HFF-Myc (cell line): Measurements from ENCODE around the gene CBX7.
"Not testable (repeated sequence)": the region's sequence is repeated elsewhere in the genome, so short reads cannot be mapped to it uniquely, and the experiment has no call there.

Source experiments
- DNase-seq: peaks from one replicate; pipeline ENCODE4 v3.0.0-alpha.2; 2011; ENCODE audit warnings: low read depth; ENCODE audit errors: extremely low read depth
- H3K4me3 ChIP-seq: replicated peaks from 2 replicates; pipeline ENCODE4 v1.5.1; 2011; ENCODE audit warnings: low read depth, mild to moderate bottlenecking, control low read depth, low read length
- TF ChIP-seq, protein P1 (sequence below): IDR thresholded peaks from 2 replicates; pipeline ENCODE4 v1.5.1; 2012; ENCODE audit warnings: mild to moderate bottlenecking, low read depth, low read length, control low read depth; ENCODE audit errors: missing control alignments

Gene CBX7

DNA sequence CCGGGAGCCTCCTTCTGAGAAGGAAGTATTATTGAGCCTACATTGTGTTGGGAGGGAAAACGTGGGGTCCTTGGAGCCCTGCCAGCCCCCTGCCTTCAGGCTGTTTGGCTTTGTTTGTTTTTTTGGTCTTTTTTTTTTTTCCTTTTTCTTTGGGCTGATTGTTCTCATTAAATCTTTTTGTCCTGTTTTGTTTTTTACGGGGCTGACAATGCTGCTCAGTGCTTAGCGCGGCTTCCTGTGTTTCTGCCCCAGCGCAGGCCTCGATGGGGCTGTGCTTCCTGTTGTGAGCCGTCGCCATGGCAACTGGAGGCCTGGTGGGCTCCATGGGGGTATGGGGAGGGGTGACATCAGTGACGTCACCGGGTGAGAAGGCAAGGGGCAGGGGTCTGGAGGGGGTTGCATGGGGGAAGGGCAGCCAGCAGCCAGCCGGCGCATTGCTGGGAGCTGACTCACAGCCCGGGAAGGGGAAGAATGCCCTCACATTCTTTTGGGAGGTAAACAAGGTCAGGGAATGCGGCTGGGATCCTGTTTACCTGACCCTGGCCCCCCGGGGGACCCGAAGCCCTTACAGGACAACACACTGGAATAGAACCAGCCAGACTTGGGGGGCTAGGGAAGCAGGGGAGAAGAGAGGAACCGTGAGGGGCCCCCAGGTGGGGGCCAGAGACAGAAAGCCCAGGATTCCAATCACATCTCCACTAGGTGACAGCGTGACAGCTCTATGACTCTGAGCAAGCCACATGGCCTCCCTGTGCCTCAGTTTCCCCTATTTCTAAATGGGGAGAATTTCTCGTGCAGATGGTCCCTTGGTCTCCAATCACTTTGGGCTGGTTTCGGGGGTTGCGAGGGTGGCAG lies 22.2 kb upstream of the CBX7 start:
- DNase-seq, result peak; percentile 84
- H3K4me3 ChIP-seq, result no peak overlapping the region
- TF ChIP-seq, protein P1, sequence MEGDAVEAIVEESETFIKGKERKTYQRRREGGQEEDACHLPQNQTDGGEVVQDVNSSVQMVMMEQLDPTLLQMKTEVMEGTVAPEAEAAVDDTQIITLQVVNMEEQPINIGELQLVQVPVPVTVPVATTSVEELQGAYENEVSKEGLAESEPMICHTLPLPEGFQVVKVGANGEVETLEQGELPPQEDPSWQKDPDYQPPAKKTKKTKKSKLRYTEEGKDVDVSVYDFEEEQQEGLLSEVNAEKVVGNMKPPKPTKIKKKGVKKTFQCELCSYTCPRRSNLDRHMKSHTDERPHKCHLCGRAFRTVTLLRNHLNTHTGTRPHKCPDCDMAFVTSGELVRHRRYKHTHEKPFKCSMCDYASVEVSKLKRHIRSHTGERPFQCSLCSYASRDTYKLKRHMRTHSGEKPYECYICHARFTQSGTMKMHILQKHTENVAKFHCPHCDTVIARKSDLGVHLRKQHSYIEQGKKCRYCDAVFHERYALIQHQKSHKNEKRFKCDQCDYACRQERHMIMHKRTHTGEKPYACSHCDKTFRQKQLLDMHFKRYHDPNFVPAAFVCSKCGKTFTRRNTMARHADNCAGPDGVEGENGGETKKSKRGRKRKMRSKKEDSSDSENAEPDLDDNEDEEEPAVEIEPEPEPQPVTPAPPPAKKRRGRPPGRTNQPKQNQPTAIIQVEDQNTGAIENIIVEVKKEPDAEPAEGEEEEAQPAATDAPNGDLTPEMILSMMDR, result no peak

DNA sequence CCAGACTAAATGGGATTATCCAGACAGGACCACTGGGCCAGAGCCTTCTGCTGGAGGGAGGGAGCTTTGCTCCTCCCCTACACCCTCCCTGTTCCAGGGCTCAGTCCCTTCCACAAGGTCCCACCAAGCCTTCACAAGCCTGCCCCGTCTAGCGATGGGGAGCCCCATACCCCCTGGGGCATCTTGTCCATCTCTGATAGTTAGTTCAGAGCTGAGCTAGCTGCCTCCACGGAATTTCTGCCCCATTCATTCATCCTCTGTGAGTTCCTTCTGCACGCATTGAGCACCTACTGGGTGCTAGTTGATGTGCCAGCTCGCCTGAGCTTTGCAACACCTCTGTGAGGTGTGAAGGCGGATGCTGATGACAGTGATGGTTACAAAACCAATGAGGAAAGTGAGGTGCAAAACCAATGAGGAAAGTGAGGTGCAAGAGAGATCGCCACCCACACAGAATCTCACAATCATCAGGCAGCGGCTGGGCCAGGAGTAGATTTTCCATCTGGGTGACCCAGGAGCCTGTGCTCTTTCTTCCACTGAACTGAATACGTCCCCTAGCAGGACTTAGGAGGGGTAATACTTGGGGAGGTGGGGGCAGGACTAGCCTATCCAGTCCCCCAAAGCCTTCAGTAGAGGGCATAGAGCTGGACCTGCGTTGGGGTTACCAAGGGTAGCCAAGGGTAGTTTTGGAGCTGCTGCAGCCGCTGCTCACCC lies 21.5 kb upstream of the CBX7 start:
- TF ChIP-seq, protein P1, result no peak
- no peak for DNase-seq
- H3K4me3 ChIP-seq, result no peak overlapping the region

DNA sequence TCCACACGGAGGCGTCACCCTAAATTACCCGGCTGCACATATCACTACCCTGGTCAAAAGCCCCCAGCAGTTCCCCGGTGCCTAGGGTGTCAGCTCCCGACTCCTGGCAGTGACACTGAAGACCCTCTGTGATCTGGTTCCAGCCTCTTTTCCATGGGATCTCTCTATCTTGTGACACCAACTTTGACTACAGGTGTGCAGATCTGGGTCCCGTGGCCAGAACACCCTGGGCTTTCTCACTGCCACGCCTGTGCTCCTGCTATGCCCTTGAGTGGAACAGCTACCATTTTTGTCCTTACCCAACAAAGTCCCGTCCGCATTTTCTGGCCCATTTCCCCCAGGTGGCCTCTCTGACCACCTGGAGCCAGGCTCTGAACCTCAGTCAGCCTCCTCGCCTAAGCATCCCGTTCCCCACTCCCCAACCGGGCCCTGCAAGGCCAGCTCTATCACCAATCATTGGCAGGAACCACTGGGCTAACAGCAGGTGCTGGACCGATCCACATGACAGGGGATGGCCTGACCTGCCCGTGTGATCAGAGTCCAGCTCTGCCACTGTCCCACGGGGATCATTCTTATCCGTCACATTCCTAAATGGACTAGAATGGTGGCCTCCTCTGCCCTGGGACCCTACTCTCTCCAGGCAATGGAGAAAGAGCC lies 20.7 kb upstream of the CBX7 start:
- DNase-seq, result no peak
- H3K4me3 ChIP-seq, result no peak overlapping the region
- TF ChIP-seq, protein P1, result no peak

GRCh38 chr22:39172265-39173049 lies 20.0 kb upstream of the CBX7 start:
- not testable (repeated sequence) for DNase-seq, H3K4me3 ChIP-seq

DNA sequence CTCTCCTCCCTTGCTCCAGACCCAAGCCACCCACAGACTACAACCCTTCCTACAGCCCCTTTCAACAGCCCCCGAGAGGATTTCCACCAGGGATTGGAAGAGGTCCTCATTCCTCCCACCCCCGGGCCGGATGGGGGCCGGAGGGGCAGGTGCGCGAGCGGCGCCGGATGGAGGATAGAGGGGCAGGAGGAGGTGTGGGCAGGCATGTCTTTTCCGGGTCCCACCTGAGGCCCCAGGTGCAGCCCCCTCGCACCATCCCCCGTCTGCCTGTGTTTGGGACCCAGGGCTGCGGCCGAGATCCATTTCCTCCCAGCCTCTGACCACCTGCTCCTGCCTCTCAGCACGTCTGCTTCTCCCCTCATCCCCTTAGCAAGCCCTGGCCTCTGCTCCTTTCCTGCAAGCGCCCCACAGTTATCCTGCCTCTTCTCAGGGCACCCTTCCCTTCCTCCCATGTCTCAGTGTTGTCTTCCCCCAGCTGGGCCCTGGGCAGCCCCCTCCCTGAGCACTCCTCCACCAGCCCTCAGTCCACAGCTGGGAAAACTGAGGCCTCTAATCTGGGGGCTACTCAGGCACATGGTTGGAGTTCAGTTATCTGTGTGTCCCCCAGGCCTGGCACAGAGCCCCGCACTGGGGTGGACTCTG lies 19.3 kb upstream of the CBX7 start:
- no peak for DNase-seq
- H3K4me3 ChIP-seq, result no peak overlapping the region
- TF ChIP-seq, protein P1, result no peak

- no peak overlapping the region for H3K4me3 ChIP-seq
- TF ChIP-seq, protein P1, result peak; percentile 92
Observed at GRCh38 chr22:39170825-39171622, 18.5 kb upstream of the CBX7 start.

More at GRCh38 chr22:39170825-39171622, 18.5 kb upstream of the CBX7 start:
- no peak for DNase-seq
